Coronary artery (tissue), 2 donors: Measurements from ENCODE around the gene TANC1.
"Not testable (repeated sequence)": the region's sequence is repeated elsewhere in the genome, so short reads cannot be mapped to it uniquely, and the experiment has no call there.

Experiments
- DNase-seq: peaks from one replicate; pipeline ENCODE4 v3.0.0-alpha.2; 2017; ENCODE audit warnings: low spot score
- H3K27ac ChIP-seq, 2 donors: fragments of 200-600 bp; sonication (generic); one replicate each; pipeline ENCODE4 v1.5.1; 2016 to 2019
- H3K4me3 ChIP-seq: fragments of 200-600 bp; sonication (generic); 2 replicates; pipeline ENCODE4 v1.5.1; 2016; ENCODE audit warnings: mild to moderate bottlenecking, moderate library complexity
- TF ChIP-seq, protein P1 (sequence below): fragments of 200-600 bp; sonication (generic); IDR thresholded peaks from one replicate; pipeline ENCODE4 v1.5.1; 2019; ENCODE audit warnings: antibody characterized with exemption

TANC1 gene

DNA sequence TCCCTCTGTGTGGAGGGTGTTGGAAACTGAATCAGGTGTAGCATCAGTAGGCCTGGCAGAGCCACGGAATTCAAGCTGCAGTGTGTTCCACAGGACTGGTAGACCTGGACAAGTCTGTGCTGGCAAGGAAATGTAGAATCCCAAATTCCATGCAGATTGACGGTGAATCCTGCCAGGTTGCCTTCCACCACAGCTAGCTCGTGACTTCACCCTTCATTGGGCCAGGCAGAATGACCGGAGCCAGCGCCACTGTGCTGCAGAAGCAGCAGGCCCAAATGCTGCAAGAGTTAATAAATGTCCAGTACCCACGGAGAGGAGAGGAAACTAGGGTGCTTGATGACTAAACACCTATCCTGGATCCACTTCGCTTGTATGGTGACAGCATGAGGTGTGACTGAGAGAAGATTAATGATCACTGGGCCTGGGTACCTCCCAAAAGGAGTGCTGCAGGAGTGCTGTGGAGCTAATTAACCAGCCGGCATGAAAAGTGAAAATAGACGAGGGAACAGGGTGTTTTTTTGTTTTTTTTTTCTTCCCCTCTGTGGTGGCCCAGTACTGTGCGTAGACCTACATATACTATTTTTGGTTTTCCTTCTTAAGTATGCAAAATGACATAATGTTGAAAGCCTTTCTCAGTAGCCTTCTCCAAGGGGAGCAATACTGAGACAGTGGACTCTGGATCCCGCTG, 122.2 kb downstream of the TANC1 start:
- Histone ChIP-seq H3K4me3 (peak overlapping the region; percentile 8), H3K27ac (peak overlapping the region; percentile 75 to 84)
- TF ChIP-seq, protein P1, sequence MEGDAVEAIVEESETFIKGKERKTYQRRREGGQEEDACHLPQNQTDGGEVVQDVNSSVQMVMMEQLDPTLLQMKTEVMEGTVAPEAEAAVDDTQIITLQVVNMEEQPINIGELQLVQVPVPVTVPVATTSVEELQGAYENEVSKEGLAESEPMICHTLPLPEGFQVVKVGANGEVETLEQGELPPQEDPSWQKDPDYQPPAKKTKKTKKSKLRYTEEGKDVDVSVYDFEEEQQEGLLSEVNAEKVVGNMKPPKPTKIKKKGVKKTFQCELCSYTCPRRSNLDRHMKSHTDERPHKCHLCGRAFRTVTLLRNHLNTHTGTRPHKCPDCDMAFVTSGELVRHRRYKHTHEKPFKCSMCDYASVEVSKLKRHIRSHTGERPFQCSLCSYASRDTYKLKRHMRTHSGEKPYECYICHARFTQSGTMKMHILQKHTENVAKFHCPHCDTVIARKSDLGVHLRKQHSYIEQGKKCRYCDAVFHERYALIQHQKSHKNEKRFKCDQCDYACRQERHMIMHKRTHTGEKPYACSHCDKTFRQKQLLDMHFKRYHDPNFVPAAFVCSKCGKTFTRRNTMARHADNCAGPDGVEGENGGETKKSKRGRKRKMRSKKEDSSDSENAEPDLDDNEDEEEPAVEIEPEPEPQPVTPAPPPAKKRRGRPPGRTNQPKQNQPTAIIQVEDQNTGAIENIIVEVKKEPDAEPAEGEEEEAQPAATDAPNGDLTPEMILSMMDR = no peak
- no peak for DNase-seq

DNA sequence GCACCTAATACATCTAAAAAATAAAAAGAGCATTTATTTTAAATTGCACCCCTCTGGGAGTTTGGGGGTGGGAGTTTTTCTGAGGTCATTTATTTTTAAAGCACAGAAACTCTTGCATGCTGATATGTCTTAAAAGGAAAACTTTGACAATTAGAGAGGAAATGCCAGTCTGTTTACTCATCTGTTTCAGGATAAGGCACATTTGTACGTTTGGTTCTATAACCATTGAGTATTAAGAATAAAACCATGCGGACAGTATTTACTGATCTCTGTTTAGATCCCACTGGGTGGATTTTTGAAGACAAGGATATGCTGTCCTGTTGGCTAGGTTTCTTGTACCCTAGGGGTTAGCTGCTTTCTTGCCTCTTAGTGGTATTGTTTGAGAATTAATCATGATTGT, 122.9 kb downstream of the TANC1 start:
- peak overlapping the region; percentile 75 to 84 for H3K27ac ChIP-seq
- no peak for DNase-seq
- TF ChIP-seq, protein P1 = no peak
- peak overlapping the region; percentile 52 for H3K4me3 ChIP-seq

DNA sequence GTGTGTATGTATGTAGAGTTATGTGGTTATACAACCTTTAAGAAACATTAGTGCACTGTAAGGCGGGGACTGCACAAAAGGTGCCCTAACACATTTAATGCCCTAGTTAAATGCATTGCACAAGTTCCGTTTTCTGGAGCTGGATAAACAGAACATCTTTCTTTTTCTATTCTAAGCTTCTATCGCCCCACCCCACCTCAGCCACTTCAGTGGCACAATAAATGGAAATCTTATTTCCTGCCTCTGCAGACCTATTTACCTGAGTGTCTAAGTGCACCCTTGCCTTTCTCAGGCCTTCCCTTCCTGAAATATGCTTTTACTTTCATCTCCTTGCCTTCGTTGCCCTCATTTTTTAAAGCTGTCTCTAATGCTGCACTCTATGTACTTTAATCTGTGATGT, 123.5 kb downstream of the TANC1 start:
- peak overlapping the region; percentile 52 for H3K4me3 ChIP-seq
- H3K27ac ChIP-seq = peak overlapping the region; percentile 75 to 84
- no peak for DNase-seq
- TF ChIP-seq, protein P1 = no peak

DNA sequence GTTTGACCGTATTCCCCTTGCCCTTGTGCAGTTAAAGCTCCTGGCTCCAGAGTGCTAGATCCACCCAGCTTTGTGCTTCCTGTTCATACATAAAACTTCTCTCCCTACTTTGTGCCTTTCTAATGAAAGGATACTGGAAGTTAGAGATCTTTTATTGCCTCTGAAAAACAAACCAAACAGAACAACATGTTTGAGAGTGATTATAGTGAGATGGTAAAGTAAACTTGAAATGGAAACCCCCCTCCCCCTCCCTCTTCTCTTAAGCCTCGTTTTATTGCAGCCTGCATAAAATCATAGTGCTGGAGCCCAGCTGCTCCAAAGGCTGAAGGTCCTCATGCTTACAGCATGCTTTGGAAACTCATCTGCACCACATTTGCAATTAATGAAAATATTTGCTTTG, 125.1 kb downstream of the TANC1 start:
- Histone ChIP-seq H3K4me3 (peak overlapping the region; percentile 7), H3K27ac (peak overlapping the region; percentile 75 to 84)
- no peak for DNase-seq
- TF ChIP-seq, protein P1 = no peak

DNA sequence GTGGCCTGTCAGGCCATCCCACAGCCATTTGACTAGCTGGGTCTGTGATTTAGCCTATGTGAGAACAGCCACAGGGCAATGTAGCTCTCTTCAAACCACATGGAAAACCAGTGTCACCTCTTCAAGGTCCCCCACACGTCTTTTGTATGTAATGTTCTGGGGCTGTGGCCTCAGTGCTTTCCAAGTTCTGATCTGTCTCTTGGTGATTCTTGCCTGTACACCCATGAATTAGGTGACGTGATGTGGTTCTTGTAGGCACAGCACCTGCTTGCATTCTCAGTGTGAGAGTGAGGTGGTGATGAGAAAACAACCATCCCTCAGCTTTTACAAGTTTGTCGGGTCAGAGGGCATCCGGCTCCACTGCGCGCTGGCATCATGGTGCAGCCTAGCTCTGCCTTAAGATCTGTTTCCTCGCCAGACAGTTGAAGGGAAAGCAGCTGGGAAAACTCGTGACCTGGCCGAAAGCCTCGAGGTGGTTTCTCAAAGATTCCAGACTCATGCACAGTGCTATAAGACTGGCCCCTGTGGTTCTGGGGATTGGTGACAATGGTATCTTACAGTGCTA, 125.8 kb downstream of the TANC1 start:
- peak; percentile 88 for DNase-seq
- peak overlapping the region; percentile 17 for H3K4me3 ChIP-seq
- TF ChIP-seq, protein P1 = no peak
- peak overlapping the region; percentile 65 to 84 for H3K27ac ChIP-seq

DNA sequence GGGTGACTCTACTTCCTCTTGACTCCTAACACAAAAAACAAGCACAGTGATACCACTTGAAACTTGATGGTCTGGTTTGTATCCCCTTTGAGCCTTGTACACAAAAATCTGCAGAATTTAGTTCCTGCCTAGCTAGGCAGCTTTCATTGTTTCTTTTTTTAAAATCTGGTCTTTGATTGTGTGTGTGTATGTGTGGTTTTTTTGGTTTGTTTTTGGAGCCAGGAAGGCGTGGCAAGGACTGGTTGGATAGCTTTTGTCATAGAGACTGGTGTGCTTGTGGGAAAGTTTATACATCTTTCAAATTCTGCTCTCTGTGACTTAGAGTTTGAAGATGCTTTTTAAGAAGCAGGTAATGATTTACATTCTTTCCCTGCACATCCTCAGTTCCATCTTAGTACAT, 127.4 kb downstream of the TANC1 start:
- no peak overlapping the region for H3K27ac ChIP-seq
- no peak overlapping the region for H3K4me3 ChIP-seq
- DNase-seq = no peak
- TF ChIP-seq, protein P1 = no peak

DNA sequence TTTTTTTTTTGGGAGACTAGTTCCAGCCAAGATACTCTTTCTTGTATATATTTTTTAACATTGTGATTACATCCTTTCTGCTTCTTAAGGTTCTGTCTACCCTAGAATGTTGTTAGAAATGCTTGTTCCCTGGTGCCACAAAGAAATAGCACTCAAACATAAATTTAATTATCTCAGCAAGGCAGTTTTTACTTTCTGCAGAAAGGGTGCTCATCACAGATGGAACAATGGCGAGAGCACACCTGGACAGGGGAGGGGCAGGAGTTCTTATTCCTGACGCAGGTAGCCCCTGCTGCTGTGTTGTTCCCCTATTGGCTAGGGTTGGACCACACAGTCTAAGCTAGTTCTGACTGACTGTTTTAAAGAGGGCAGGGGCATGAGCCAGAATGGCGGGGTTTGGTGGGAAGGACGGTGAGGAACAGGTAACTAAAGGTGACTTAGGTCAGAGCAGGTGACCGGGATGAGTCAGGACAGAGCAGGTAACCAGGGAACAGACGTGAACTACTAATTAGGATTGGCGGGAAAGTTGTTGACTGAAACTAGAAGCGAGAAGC, 127.9 kb downstream of the TANC1 start:
- DNase-seq, H3K27ac ChIP-seq, H3K4me3 ChIP-seq: not testable (repeated sequence)
